ENCODE measurements around the gene ADH5.
"Not testable (repeated sequence)": the region's sequence is repeated elsewhere in the genome, so short reads cannot be mapped to it uniquely, and the experiment has no call there.

Gene ADH5

GRCh38 chr4:99028187-99028586 lies 60.4 kb downstream of the ADH5 start:
- DNase-seq, result no peak

- DNase-seq, result no peak
These were observed 61.3 kb downstream of the ADH5 start for GRCh38 chr4:99027304-99027703.

GRCh38 chr4:99025506-99025905 lies 63.1 kb downstream of the ADH5 start:
- DNase-seq, result no peak

- no peak for DNase-seq
These were observed 63.9 kb downstream of the ADH5 start for GRCh38 chr4:99024481-99025275.

- DNase-seq, result not testable (repeated sequence)
These were observed 64.8 kb downstream of the ADH5 start for GRCh38 chr4:99023800-99024251.

GRCh38 chr4:99022566-99022965 lies 66.0 kb downstream of the ADH5 start:
- no peak for DNase-seq

- no peak for DNase-seq
These were observed 67.2 kb downstream of the ADH5 start for GRCh38 chr4:99021386-99021785.
